ENCODE measurements around the gene MYO16.
A peak's percentile ranks its signal among the peaks of the same experiment; 100 is the strongest.

The MYO16 gene

DNA sequence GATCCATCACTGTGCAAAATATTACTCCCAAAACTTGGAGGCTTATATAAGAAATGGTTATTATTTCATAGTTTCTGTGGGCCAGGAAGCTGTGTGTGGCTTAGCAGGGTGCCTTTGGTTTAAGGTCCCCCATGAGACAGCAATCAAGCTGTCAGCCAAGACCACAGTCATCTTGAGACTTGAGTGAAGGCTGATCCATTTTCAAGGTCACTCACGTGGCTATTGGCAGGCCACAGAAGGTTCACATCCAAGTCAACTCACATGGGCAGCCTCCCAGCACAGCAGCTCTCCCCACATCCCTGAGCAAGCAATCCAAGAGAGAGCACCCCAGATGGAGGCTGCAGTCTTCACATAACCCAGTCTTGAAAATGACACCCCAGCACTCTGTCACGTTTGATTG lies 537.4 kb downstream of the MYO16 start:
- H3K23ac ChIP-seq (ENCODE audit: low read length in 2 of 2) = no peak overlapping the region
- H2AK5ac ChIP-seq (ENCODE audit: low read length, severe bottlenecking) = no peak overlapping the region
- H3K9ac ChIP-seq (ENCODE audit: low read length) = no peak overlapping the region
- H3K14ac ChIP-seq (ENCODE audit: low read length in 2 of 2) = no peak overlapping the region
- no peak overlapping the region for H2BK12ac ChIP-seq (ENCODE audit: low read length in 2 of 2)
- WGBS = 62% methylated on average over 2 of the region's 2 CpGs
- no peak overlapping the region for H2BK120ac ChIP-seq (ENCODE audit: low read depth, low read length)
- H3K4ac ChIP-seq (ENCODE audit: low read depth in 1 of 2, low read length in 2 of 2) = no peak overlapping the region
- H3K4me2 ChIP-seq (ENCODE audit: low read length, poor library complexity, severe bottlenecking) = no peak overlapping the region
- no peaks in the 10 kb centered on the region for H3K4me1 ChIP-seq (ENCODE audit: control insufficient read depth, insufficient read depth, low read depth, low read length)
- no peak overlapping the region for H2BK5ac ChIP-seq (ENCODE audit: low read depth, low read length, poor library complexity, severe bottlenecking)
- no peak overlapping the region for H4K8ac ChIP-seq (ENCODE audit: low read length)
- no peak overlapping the region for H2AFZ ChIP-seq (ENCODE audit: low read depth, low read length)
- H2BK15ac ChIP-seq (ENCODE audit: low read depth, poor library complexity, severe bottlenecking) = no peak overlapping the region
- H4K91ac ChIP-seq (ENCODE audit: low read length) = no peak overlapping the region
- H3K36me3 ChIP-seq (ENCODE audit: control insufficient read depth in 1 of 2, insufficient read depth in 2 of 2, low read depth in 1 of 2, low read length in 2 of 2) = no peaks in the 10 kb centered on the region
- H3K27me3 ChIP-seq (ENCODE audit: control insufficient read depth in 1 of 2, insufficient read depth in 1 of 2, low read length in 2 of 2) = no peaks in the 10 kb centered on the region
- no peak overlapping the region for H3K27ac ChIP-seq (ENCODE audit: low read length, poor library complexity, severe bottlenecking)
- H3K79me1 ChIP-seq (replicated peaks; ENCODE audit: low read length, poor library complexity, severe bottlenecking) = no peaks in the 10 kb centered on the region
- H3K4me3 ChIP-seq (ENCODE audit: insufficient read depth in 1 of 2, low read depth in 1 of 2, low read length in 2 of 2) = no peak overlapping the region
- no peak for DNase-seq
- H3K18ac ChIP-seq (ENCODE audit: low read depth in 1 of 2, low read length in 2 of 2) = no peak overlapping the region
- H3K9me3 ChIP-seq (ENCODE audit: control insufficient read depth, low read length) = no peaks in the 10 kb centered on the region

DNA sequence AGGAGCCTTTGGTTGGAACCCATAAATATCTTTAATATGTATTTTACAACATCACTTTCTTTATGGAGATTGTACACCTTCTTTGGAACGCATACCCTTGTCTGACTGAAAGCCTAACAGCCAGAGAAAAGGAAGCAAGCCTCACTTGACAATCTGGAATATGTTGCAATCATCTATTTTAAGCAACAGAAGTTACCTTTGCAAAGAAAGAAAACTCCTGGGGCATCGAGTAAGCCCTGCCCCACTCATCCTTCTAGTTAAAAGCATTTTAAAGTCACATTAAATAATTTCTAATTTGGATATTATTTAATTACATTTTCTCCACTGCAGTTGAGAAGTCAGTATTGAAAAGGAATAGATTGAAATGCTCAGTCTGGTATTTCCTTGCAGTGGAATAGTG lies 542.7 kb downstream of the MYO16 start:
- DNase-seq = no peak
- Histone ChIP-seq H3K27me3 (ENCODE audit: control insufficient read depth in 1 of 2, insufficient read depth in 1 of 2, low read length in 2 of 2) (no peaks in the 10 kb centered on the region), H3K23ac (ENCODE audit: low read length in 2 of 2) (no peak overlapping the region), H2BK5ac (ENCODE audit: low read depth, low read length, poor library complexity, severe bottlenecking) (no peak overlapping the region), H3K18ac (ENCODE audit: low read depth in 1 of 2, low read length in 2 of 2) (no peak overlapping the region), H3K4me2 (ENCODE audit: low read length, poor library complexity, severe bottlenecking) (no peak overlapping the region), H2BK120ac (ENCODE audit: low read depth, low read length) (no peak overlapping the region), H3K4me1 (ENCODE audit: control insufficient read depth, insufficient read depth, low read depth, low read length) (no peaks in the 10 kb centered on the region), H3K4me3 (ENCODE audit: insufficient read depth in 1 of 2, low read depth in 1 of 2, low read length in 2 of 2) (no peak overlapping the region), H2AFZ (ENCODE audit: low read depth, low read length) (no peak overlapping the region), H3K9me3 (ENCODE audit: control insufficient read depth, low read length) (no peaks in the 10 kb centered on the region), H2AK5ac (ENCODE audit: low read length, severe bottlenecking) (no peak overlapping the region), H3K9ac (ENCODE audit: low read length) (no peak overlapping the region), H3K27ac (ENCODE audit: low read length, poor library complexity, severe bottlenecking) (no peak overlapping the region), H3K36me3 (ENCODE audit: control insufficient read depth in 1 of 2, insufficient read depth in 2 of 2, low read depth in 1 of 2, low read length in 2 of 2) (no peaks in the 10 kb centered on the region), H3K4ac (ENCODE audit: low read depth in 1 of 2, low read length in 2 of 2) (no peak overlapping the region), H3K79me1 (replicated peaks; ENCODE audit: low read length, poor library complexity, severe bottlenecking) (no peaks in the 10 kb centered on the region), H4K8ac (ENCODE audit: low read length) (no peak overlapping the region), H2BK12ac (ENCODE audit: low read length in 2 of 2) (no peak overlapping the region), H3K14ac (ENCODE audit: low read length in 2 of 2) (no peak overlapping the region), H4K91ac (ENCODE audit: low read length) (no peak overlapping the region), H2BK15ac (ENCODE audit: low read depth, poor library complexity, severe bottlenecking) (no peak overlapping the region)
- 97% methylated on average over 1 of the region's 2 CpGs for WGBS

DNA sequence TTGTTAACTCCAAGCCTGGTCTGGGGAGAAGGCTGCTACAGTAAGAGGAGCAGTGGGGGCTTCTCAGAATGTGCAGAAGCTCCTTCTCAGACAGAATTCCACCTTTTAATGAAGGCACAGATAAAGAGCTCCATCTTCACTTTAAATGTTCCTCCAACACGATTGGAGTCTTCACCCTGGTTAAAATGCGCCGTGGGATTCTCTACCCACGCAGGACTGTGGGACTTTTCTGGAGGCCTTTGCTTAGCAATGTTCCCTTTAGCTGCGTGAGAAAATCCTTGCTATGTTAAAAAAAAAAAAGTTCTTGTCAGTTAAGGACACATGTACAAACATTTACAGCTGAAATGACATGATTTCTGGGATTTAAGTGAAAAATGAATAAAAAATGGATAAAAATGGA lies 546.3 kb downstream of the MYO16 start:
- Histone ChIP-seq H2AFZ (ENCODE audit: low read depth, low read length) (no peak overlapping the region), H3K9ac (ENCODE audit: low read length) (no peak overlapping the region), H3K23ac (ENCODE audit: low read length in 2 of 2) (no peak overlapping the region), H3K4me1 (ENCODE audit: control insufficient read depth, insufficient read depth, low read depth, low read length) (no peaks in the 10 kb centered on the region), H3K18ac (ENCODE audit: low read depth in 1 of 2, low read length in 2 of 2) (no peak overlapping the region), H2BK15ac (ENCODE audit: low read depth, poor library complexity, severe bottlenecking) (no peak overlapping the region), H3K4me2 (ENCODE audit: low read length, poor library complexity, severe bottlenecking) (no peak overlapping the region), H4K8ac (ENCODE audit: low read length) (no peak overlapping the region), H3K4me3 (ENCODE audit: insufficient read depth in 1 of 2, low read depth in 1 of 2, low read length in 2 of 2) (no peak overlapping the region), H3K4ac (ENCODE audit: low read depth in 1 of 2, low read length in 2 of 2) (no peak overlapping the region), H2AK5ac (ENCODE audit: low read length, severe bottlenecking) (no peak overlapping the region), H3K27me3 (ENCODE audit: control insufficient read depth in 1 of 2, insufficient read depth in 1 of 2, low read length in 2 of 2) (no peaks in the 10 kb centered on the region), H2BK5ac (ENCODE audit: low read depth, low read length, poor library complexity, severe bottlenecking) (no peak overlapping the region), H2BK120ac (ENCODE audit: low read depth, low read length) (no peak overlapping the region), H3K9me3 (ENCODE audit: control insufficient read depth, low read length) (no peaks in the 10 kb centered on the region), H4K91ac (ENCODE audit: low read length) (no peak overlapping the region), H3K14ac (ENCODE audit: low read length in 2 of 2) (no peak overlapping the region), H3K27ac (ENCODE audit: low read length, poor library complexity, severe bottlenecking) (no peak overlapping the region), H3K79me1 (replicated peaks; ENCODE audit: low read length, poor library complexity, severe bottlenecking) (no peaks in the 10 kb centered on the region), H3K36me3 (ENCODE audit: control insufficient read depth in 1 of 2, insufficient read depth in 2 of 2, low read depth in 1 of 2, low read length in 2 of 2) (no peaks in the 10 kb centered on the region), H2BK12ac (ENCODE audit: low read length in 2 of 2) (no peak overlapping the region)
- WGBS = 91% methylated on average over 4 of the region's 5 CpGs
- no peak for DNase-seq

DNA sequence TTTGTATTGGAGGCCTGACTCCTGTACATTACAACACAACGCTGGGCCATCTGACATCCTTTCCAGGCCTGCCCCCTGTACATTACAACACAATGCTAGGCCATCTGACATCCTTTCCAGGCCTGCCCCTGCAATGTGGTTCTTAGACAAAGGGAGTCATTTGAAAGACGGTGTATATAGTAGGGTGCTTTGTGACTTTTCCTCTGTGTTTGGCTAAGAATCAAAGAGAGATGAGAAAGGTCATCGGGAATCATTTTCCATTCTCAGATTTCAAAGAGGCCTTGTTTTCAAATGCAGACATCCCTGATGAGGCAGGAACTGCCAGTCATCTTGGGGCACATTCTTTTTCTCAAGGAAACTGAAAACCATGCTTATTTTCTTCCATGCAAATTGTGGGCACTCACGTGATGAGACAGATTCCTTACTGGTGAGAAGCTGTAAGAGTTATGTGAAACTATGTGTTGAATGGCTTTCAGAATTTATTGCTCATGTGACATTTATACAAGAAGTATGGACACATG lies 551.6 kb downstream of the MYO16 start:
- peak overlapping the region in 1 of 2 experiments; percentile 65 for H3K4ac ChIP-seq (ENCODE audit: low read depth in 1 of 2, low read length in 2 of 2)
- peak; percentile 87 for DNase-seq
- no peaks in the 10 kb centered on the region for H3K27me3 ChIP-seq (ENCODE audit: control insufficient read depth in 1 of 2, insufficient read depth in 1 of 2, low read length in 2 of 2)
- H4K8ac ChIP-seq (ENCODE audit: low read length) = peak overlapping the region; percentile 94
- H2AFZ ChIP-seq (ENCODE audit: low read depth, low read length) = no peak overlapping the region
- 36% methylated on average over 4 of the region's 4 CpGs for WGBS
- no peak overlapping the region for H3K9ac ChIP-seq (ENCODE audit: low read length)
- no peak overlapping the region for H2BK15ac ChIP-seq (ENCODE audit: low read depth, poor library complexity, severe bottlenecking)
- peaks cover 9% of the 10 kb centered on the region for H3K4me1 ChIP-seq (ENCODE audit: control insufficient read depth, insufficient read depth, low read depth, low read length)
- H2BK5ac ChIP-seq (ENCODE audit: low read depth, low read length, poor library complexity, severe bottlenecking) = peak overlapping the region; percentile 54
- H2AK5ac ChIP-seq (ENCODE audit: low read length, severe bottlenecking) = peak overlapping the region; percentile 71
- H3K27ac ChIP-seq (ENCODE audit: low read length, poor library complexity, severe bottlenecking) = peak overlapping the region; percentile 86
- peak overlapping the region; percentile 58 to 67 for H3K18ac ChIP-seq (ENCODE audit: low read depth in 1 of 2, low read length in 2 of 2)
- H3K36me3 ChIP-seq (ENCODE audit: control insufficient read depth in 1 of 2, insufficient read depth in 2 of 2, low read depth in 1 of 2, low read length in 2 of 2) = no peaks in the 10 kb centered on the region
- H2BK120ac ChIP-seq (ENCODE audit: low read depth, low read length) = no peak overlapping the region
- H4K91ac ChIP-seq (ENCODE audit: low read length) = peak overlapping the region; percentile 91
- H3K79me1 ChIP-seq (replicated peaks; ENCODE audit: low read length, poor library complexity, severe bottlenecking) = no peaks in the 10 kb centered on the region
- peak overlapping the region; percentile 67 to 94 for H2BK12ac ChIP-seq (ENCODE audit: low read length in 2 of 2)
- no peak overlapping the region for H3K23ac ChIP-seq (ENCODE audit: low read length in 2 of 2)
- H3K9me3 ChIP-seq (ENCODE audit: control insufficient read depth, low read length) = no peaks in the 10 kb centered on the region
- no peak overlapping the region for H3K4me2 ChIP-seq (ENCODE audit: low read length, poor library complexity, severe bottlenecking)
- no peak overlapping the region for H3K4me3 ChIP-seq (ENCODE audit: insufficient read depth in 1 of 2, low read depth in 1 of 2, low read length in 2 of 2)
- no peak overlapping the region for H3K14ac ChIP-seq (ENCODE audit: low read length in 2 of 2)
